ENCODE results near the gene KAZN. TPM values are rescaled to one million over a fixed set of nuclear protein-coding genes. Genes with fewer than 3 reads are reported as not detected.
A peak's percentile ranks its signal among the peaks of the same experiment; 100 is the strongest.

KAZN gene
- polyA plus RNA-seq, 2 donors: 29.3 to 32.0 TPM

DNA sequence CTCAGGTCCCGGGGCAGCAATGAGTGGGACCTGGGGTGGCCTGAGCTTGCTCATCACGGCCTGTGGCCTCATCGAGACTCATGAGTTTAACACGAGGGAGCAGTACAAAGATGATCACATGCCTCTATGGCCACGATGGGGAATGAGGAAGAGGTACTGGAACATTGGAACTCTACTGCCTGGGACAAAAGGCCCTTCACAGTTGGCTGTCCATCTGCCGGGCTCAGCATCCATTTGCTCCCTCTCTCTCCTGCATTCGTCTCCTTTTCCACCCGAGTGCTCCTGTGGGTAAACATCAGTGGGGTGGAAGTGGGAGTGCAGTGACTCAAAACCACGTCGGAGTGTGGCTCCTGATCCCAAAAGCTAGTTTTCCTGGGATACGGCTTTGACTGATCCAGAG lies 124.9 kb downstream of the KAZN start:
- Histone ChIP-seq H3K27me3 (ENCODE audit: control insufficient read depth in 1 of 2, insufficient read depth in 2 of 2, low read length in 2 of 2) (no peaks in the 10 kb centered on the region), H3K27ac (ENCODE audit: low read depth in 2 of 2, low read length in 1 of 2) (no peak overlapping the region), H3K36me3 (ENCODE audit: control insufficient read depth in 2 of 2, insufficient read depth in 2 of 2, low read length in 1 of 2) (no peaks in the 10 kb centered on the region), H3K9me3 (ENCODE audit: control insufficient read depth in 2 of 2, insufficient read depth in 1 of 2, low read depth in 1 of 2, low read length in 1 of 2) (no peaks in the 10 kb centered on the region), H3K4me3 (ENCODE audit: low read depth in 1 of 2, low read length in 2 of 2) (no peak overlapping the region), H3K4me1 (ENCODE audit: control insufficient read depth in 2 of 2, insufficient read depth in 2 of 2, low read length in 1 of 2) (peaks cover 0 to 2% of the 10 kb centered on the region in 2 donors)
- WGBS, 2 donors: 81 to 82% methylated on average over 11 of the region's 11 CpGs

DNA sequence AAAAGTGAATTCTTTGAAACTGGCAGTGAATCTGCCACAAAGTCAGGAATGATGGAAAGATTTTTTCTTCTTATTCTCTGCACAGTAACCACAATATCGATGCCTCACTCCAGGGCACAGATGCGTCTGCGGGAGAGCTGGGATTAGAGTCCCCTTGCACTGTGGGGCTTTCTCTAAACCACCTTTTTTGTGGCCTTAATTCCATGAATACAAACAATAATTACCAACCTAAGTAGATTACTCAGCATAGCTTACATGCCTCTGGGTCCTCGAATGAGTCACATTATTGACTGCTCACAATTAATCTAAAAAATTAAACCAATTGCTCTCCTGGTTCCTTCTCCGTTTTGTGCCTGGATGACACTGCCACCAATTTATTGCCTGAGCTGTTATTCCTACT lies 125.8 kb downstream of the KAZN start:
- 51 to 59% methylated on average over 5 of the region's 5 CpGs for WGBS, 2 donors
- Histone ChIP-seq H3K27ac (ENCODE audit: low read depth in 2 of 2, low read length in 1 of 2) (no peak overlapping the region), H3K36me3 (ENCODE audit: control insufficient read depth in 2 of 2, insufficient read depth in 2 of 2, low read length in 1 of 2) (no peaks in the 10 kb centered on the region), H3K27me3 (ENCODE audit: control insufficient read depth in 1 of 2, insufficient read depth in 2 of 2, low read length in 2 of 2) (no peaks in the 10 kb centered on the region), H3K4me1 (ENCODE audit: control insufficient read depth in 2 of 2, insufficient read depth in 2 of 2, low read length in 1 of 2) (peaks cover 0 to 2% of the 10 kb centered on the region in 2 donors), H3K9me3 (ENCODE audit: control insufficient read depth in 2 of 2, insufficient read depth in 1 of 2, low read depth in 1 of 2, low read length in 1 of 2) (no peaks in the 10 kb centered on the region), H3K4me3 (ENCODE audit: low read depth in 1 of 2, low read length in 2 of 2) (no peak overlapping the region)

DNA sequence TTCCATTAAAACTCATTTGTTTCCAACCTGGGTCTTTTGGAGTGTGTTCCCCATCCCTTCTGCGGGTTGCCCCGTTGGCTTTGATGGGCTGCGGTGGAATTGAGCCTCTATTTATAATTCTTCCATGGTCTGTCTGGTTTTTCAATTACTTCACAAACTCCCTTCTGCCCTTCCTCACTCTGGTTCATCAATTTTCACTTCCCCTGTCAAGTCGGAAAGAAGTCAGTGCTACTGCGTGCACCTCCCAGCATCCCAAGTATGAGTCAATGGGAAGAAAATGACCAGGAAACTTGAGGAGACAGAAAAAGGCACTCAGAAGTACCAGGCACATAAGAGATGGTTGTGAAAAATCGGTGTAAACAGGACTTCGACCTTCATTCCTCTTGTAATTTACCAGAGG lies 126.2 kb downstream of the KAZN start:
- Histone ChIP-seq H3K4me1 (ENCODE audit: control insufficient read depth in 2 of 2, insufficient read depth in 2 of 2, low read length in 1 of 2) (peaks cover 0 to 2% of the 10 kb centered on the region in 2 donors), H3K27ac (ENCODE audit: low read depth in 2 of 2, low read length in 1 of 2) (no peak overlapping the region), H3K27me3 (ENCODE audit: control insufficient read depth in 1 of 2, insufficient read depth in 2 of 2, low read length in 2 of 2) (no peaks in the 10 kb centered on the region), H3K36me3 (ENCODE audit: control insufficient read depth in 2 of 2, insufficient read depth in 2 of 2, low read length in 1 of 2) (no peaks in the 10 kb centered on the region), H3K4me3 (ENCODE audit: low read depth in 1 of 2, low read length in 2 of 2) (no peak overlapping the region), H3K9me3 (ENCODE audit: control insufficient read depth in 2 of 2, insufficient read depth in 1 of 2, low read depth in 1 of 2, low read length in 1 of 2) (no peaks in the 10 kb centered on the region)
- 71 to 82% methylated on average over 7 of the region's 7 CpGs for WGBS, 2 donors

DNA sequence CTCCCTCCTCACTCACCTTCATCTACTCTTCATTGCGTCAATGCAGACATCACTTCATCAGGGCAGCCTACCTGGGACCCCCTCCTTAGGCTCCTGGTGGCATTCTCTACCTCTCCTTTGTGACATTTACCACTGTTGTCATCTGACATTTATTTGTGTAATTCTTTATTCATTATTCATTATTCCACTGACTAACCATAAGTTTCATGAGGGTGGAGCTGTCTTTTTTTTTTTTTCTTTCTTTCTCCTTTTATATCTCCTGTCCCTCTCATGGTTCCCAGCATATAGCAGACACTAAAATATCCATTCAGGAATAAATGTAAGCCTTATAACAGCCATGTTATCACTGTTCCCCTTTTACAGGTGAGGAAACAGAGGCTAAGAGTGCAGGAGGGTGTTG lies 126.8 kb downstream of the KAZN start:
- H3K27me3 ChIP-seq (ENCODE audit: control insufficient read depth in 1 of 2, insufficient read depth in 2 of 2, low read length in 2 of 2): no peaks in the 10 kb centered on the region
- 96 to 100% methylated on average over 1 of the region's 1 CpG for WGBS, 2 donors

DNA sequence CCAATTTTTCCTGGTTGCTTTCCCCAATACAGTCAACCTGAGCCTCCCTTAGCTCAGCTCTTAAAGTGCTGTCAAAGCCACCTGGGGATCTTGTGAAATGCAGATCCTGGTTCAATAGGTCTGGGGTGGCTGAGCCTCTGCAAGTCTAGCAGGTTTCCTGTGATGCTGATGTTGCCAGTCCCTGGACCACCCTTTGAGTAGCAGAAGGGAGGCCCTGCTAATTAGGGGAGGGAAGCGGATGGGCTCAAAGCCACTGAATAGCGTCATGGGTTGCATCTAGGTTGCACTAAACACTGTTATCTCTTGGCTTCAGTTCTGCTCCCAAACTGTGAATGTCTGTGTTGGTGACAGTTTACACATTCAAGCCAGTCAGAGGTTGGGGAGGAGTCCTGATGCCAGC lies 127.2 kb downstream of the KAZN start:
- Histone ChIP-seq H3K4me1 (ENCODE audit: control insufficient read depth in 2 of 2, insufficient read depth in 2 of 2, low read length in 1 of 2) (peaks cover 0 to 2% of the 10 kb centered on the region in 2 donors), H3K4me3 (ENCODE audit: low read depth in 1 of 2, low read length in 2 of 2) (no peak overlapping the region), H3K36me3 (ENCODE audit: control insufficient read depth in 2 of 2, insufficient read depth in 2 of 2, low read length in 1 of 2) (no peaks in the 10 kb centered on the region), H3K27ac (ENCODE audit: low read depth in 2 of 2, low read length in 1 of 2) (no peak overlapping the region), H3K9me3 (ENCODE audit: control insufficient read depth in 2 of 2, insufficient read depth in 1 of 2, low read depth in 1 of 2, low read length in 1 of 2) (no peaks in the 10 kb centered on the region), H3K27me3 (ENCODE audit: control insufficient read depth in 1 of 2, insufficient read depth in 2 of 2, low read length in 2 of 2) (no peaks in the 10 kb centered on the region)
- whole genome bisulfite sequencing, 2 donors: 60 to 81% methylated on average over 2 of the region's 2 CpGs

More for the DNA sequence above, 126.8 kb downstream of the KAZN start:
- Histone ChIP-seq H3K27ac (ENCODE audit: low read depth in 2 of 2, low read length in 1 of 2) (no peak overlapping the region), H3K4me1 (ENCODE audit: control insufficient read depth in 2 of 2, insufficient read depth in 2 of 2, low read length in 1 of 2) (peaks cover 0 to 2% of the 10 kb centered on the region in 2 donors), H3K4me3 (ENCODE audit: low read depth in 1 of 2, low read length in 2 of 2) (no peak overlapping the region), H3K9me3 (ENCODE audit: control insufficient read depth in 2 of 2, insufficient read depth in 1 of 2, low read depth in 1 of 2, low read length in 1 of 2) (no peaks in the 10 kb centered on the region), H3K36me3 (ENCODE audit: control insufficient read depth in 2 of 2, insufficient read depth in 2 of 2, low read length in 1 of 2) (no peaks in the 10 kb centered on the region)

GRCh38 chr1:14726606-14727005 lies 128.1 kb downstream of the KAZN start:
- Histone ChIP-seq H3K27ac (ENCODE audit: low read depth in 2 of 2, low read length in 1 of 2) (no peak overlapping the region), H3K4me3 (ENCODE audit: low read depth in 1 of 2, low read length in 2 of 2) (no peak overlapping the region), H3K27me3 (ENCODE audit: control insufficient read depth in 1 of 2, insufficient read depth in 2 of 2, low read length in 2 of 2) (no peaks in the 10 kb centered on the region), H3K4me1 (ENCODE audit: control insufficient read depth in 2 of 2, insufficient read depth in 2 of 2, low read length in 1 of 2) (peaks cover 0 to 2% of the 10 kb centered on the region in 2 donors), H3K36me3 (ENCODE audit: control insufficient read depth in 2 of 2, insufficient read depth in 2 of 2, low read length in 1 of 2) (no peaks in the 10 kb centered on the region), H3K9me3 (ENCODE audit: control insufficient read depth in 2 of 2, insufficient read depth in 1 of 2, low read depth in 1 of 2, low read length in 1 of 2) (no peaks in the 10 kb centered on the region)
- WGBS, 2 donors: 75 to 76% methylated on average over 6 of the region's 6 CpGs

GRCh38 chr1:14728516-14728915 lies 130.0 kb downstream of the KAZN start:
- no peaks in the 10 kb centered on the region for H3K27me3 ChIP-seq (ENCODE audit: control insufficient read depth in 1 of 2, insufficient read depth in 2 of 2, low read length in 2 of 2)
- H3K36me3 ChIP-seq (ENCODE audit: control insufficient read depth in 2 of 2, insufficient read depth in 2 of 2, low read length in 1 of 2): no peaks in the 10 kb centered on the region
- H3K4me3 ChIP-seq (ENCODE audit: low read depth in 1 of 2, low read length in 2 of 2): no peak overlapping the region
- peaks cover 3 to 4% of the 10 kb centered on the region in 2 donors for H3K4me1 ChIP-seq (ENCODE audit: control insufficient read depth in 2 of 2, insufficient read depth in 2 of 2, low read length in 1 of 2)
- no peaks in the 10 kb centered on the region for H3K9me3 ChIP-seq (ENCODE audit: control insufficient read depth in 2 of 2, insufficient read depth in 1 of 2, low read depth in 1 of 2, low read length in 1 of 2)
- H3K27ac ChIP-seq (ENCODE audit: low read depth in 2 of 2, low read length in 1 of 2): no peak overlapping the region
- WGBS, 2 donors: 78 to 81% methylated on average over 7 of the region's 7 CpGs

DNA sequence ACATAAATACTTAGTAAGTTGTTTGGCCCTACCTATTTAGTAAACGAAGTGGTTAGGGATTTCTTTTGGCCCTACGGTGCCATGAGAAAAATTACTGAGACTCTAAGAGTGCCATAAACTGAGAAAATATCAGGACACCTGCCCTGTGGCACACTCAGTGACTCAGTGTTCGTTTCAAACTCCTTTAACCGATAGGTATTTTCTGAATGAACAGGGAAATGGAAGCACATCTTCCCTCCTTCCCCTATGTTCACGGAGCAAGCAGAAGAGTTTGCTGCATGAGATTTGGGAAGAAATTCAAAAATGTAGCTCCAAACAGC lies 134.2 kb downstream of the KAZN start:
- Histone ChIP-seq H3K4me1 (ENCODE audit: control insufficient read depth in 2 of 2, insufficient read depth in 2 of 2, low read length in 1 of 2) (peaks cover 4 to 6% of the 10 kb centered on the region in 2 donors), H3K9me3 (ENCODE audit: control insufficient read depth in 2 of 2, insufficient read depth in 1 of 2, low read depth in 1 of 2, low read length in 1 of 2) (peaks cover 0 to 2% of the 10 kb centered on the region in 2 donors), H3K27ac (ENCODE audit: low read depth in 2 of 2, low read length in 1 of 2) (peak overlapping the region; percentile 88 to 92), H3K4me3 (ENCODE audit: low read depth in 1 of 2, low read length in 2 of 2) (no peak overlapping the region), H3K27me3 (ENCODE audit: control insufficient read depth in 1 of 2, insufficient read depth in 2 of 2, low read length in 2 of 2) (peaks cover 0 to 4% of the 10 kb centered on the region in 2 donors), H3K36me3 (ENCODE audit: control insufficient read depth in 2 of 2, insufficient read depth in 2 of 2, low read length in 1 of 2) (no peaks in the 10 kb centered on the region)
- WGBS, 2 donors: 46 to 47% methylated on average over 5 of the region's 5 CpGs

DNA sequence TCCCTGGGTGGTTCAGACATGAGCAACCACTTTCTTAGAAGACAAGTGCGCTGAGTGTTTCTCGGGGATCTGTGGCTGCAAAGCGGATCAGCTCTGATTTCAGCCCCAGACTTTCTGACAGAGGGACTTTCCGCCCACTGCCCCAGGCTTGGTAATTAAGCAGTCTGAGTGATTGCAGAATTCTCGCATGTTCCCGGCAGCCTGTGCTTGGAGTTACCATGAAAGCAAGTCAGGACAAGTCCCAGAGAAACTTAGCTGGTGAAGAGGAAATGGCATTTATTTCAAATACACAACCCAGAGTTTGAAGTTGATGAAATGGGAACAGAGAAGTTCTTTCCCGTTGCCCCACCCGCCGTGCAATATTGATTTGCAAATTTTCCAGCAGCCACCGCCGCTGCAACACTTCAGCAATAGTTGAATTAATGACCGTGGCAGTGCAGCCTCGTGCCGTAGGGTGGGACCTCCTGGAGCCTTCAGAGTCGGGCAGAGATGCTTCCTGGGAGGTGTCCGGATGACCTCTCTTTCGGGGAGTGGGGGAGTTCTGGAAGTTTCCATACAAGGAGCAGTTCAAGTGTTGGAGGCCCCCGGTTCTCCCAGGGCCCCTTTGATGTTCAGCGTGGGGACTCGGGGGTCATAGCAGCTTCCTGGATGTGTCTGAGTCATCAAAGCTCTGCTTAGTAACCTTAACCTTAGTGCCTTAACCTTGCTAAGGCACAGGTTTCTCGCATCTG lies 134.7 kb downstream of the KAZN start:
- Histone ChIP-seq H3K4me3 (ENCODE audit: low read depth in 1 of 2, low read length in 2 of 2) (no peak overlapping the region), H3K36me3 (ENCODE audit: control insufficient read depth in 2 of 2, insufficient read depth in 2 of 2, low read length in 1 of 2) (no peaks in the 10 kb centered on the region), H3K4me1 (ENCODE audit: control insufficient read depth in 2 of 2, insufficient read depth in 2 of 2, low read length in 1 of 2) (peaks cover 4 to 10% of the 10 kb centered on the region in 2 donors), H3K27ac (ENCODE audit: low read depth in 2 of 2, low read length in 1 of 2) (peak overlapping the region; percentile 88 to 92), H3K9me3 (ENCODE audit: control insufficient read depth in 2 of 2, insufficient read depth in 1 of 2, low read depth in 1 of 2, low read length in 1 of 2) (peaks cover 0 to 2% of the 10 kb centered on the region in 2 donors), H3K27me3 (ENCODE audit: control insufficient read depth in 1 of 2, insufficient read depth in 2 of 2, low read length in 2 of 2) (peaks cover 0 to 4% of the 10 kb centered on the region in 2 donors)
- WGBS, 2 donors: 26 to 38% methylated on average over 21 of the region's 21 CpGs

- H3K4me3 ChIP-seq (ENCODE audit: low read depth in 1 of 2, low read length in 2 of 2): no peak overlapping the region
- H3K27me3 ChIP-seq (ENCODE audit: control insufficient read depth in 1 of 2, insufficient read depth in 2 of 2, low read length in 2 of 2): peaks cover 0 to 4% of the 10 kb centered on the region in 2 donors
- WGBS, 2 donors: 69% methylated on average over 10 of the region's 10 CpGs
- H3K36me3 ChIP-seq (ENCODE audit: control insufficient read depth in 2 of 2, insufficient read depth in 2 of 2, low read length in 1 of 2): no peaks in the 10 kb centered on the region
- H3K27ac ChIP-seq (ENCODE audit: low read depth in 2 of 2, low read length in 1 of 2): peak overlapping the region; percentile 88 to 92
- H3K9me3 ChIP-seq (ENCODE audit: control insufficient read depth in 2 of 2, insufficient read depth in 1 of 2, low read depth in 1 of 2, low read length in 1 of 2): peaks cover 0 to 2% of the 10 kb centered on the region in 2 donors
- H3K4me1 ChIP-seq (ENCODE audit: control insufficient read depth in 2 of 2, insufficient read depth in 2 of 2, low read length in 1 of 2): peaks cover 4 to 10% of the 10 kb centered on the region in 2 donors
Measured at GRCh38 chr1:14733779-14734140, 135.3 kb downstream of the KAZN start.
